HUES6 (cell line): Measurements from ENCODE around the gene SLC16A3.

Experiments used
- H3K27ac ChIP-seq: 2 replicates; pipeline ENCODE4 v1.7.0; 2013; ENCODE audit warnings: low read depth, mild to moderate bottlenecking, low read length, inconsistent platforms
- H3K27me3 ChIP-seq: 2 replicates; pipeline ENCODE4 v1.6.1; 2013; ENCODE audit warnings: low read length; ENCODE audit not compliant: control insufficient read depth, insufficient read depth
- H3K36me3 ChIP-seq: 2 replicates; pipeline ENCODE4 v1.6.1; 2013; ENCODE audit warnings: low read length; ENCODE audit not compliant: control insufficient read depth, insufficient read depth
- H3K4me1 ChIP-seq: 2 replicates; pipeline ENCODE4 v1.6.1; 2013; ENCODE audit warnings: low read length; ENCODE audit not compliant: control insufficient read depth, insufficient read depth
- H3K4me3 ChIP-seq: 2 replicates; pipeline ENCODE4 v1.5.1; 2013; ENCODE audit warnings: low read depth, low read length
- H3K9ac ChIP-seq: one replicate; pipeline ENCODE4 v1.6.1; 2013; ENCODE audit warnings: mild to moderate bottlenecking, low read length
- H3K9me3 ChIP-seq: 2 replicates; pipeline ENCODE4 v1.6.1; 2013; ENCODE audit warnings: low read depth, low read length; ENCODE audit not compliant: control insufficient read depth, insufficient read depth

SLC16A3 gene

GRCh38 chr17:82240506-82241182 lies 11.8 kb downstream of the SLC16A3 start:
- H3K4me1 ChIP-seq = peaks cover 20% of the 10 kb centered on the region
- no peaks in the 10 kb centered on the region for H3K27me3 ChIP-seq
- no peaks in the 10 kb centered on the region for H3K9me3 ChIP-seq
- no peak overlapping the region for H3K9ac ChIP-seq
- no peak overlapping the region for H3K4me3 ChIP-seq
- H3K27ac ChIP-seq = no peak overlapping the region
- peaks cover 75% of the 10 kb centered on the region for H3K36me3 ChIP-seq

GRCh38 chr17:82241183-82241925 lies 12.5 kb downstream of the SLC16A3 start:
- no peak overlapping the region for H3K27ac ChIP-seq
- peaks cover 13% of the 10 kb centered on the region for H3K4me1 ChIP-seq

GRCh38 chr17:82241926-82242697 lies 13.3 kb downstream of the SLC16A3 start:
- H3K27ac ChIP-seq = no peak overlapping the region
- H3K9ac ChIP-seq = no peak overlapping the region
- no peak overlapping the region for H3K4me3 ChIP-seq
- H3K9me3 ChIP-seq = no peaks in the 10 kb centered on the region
- peaks cover 9% of the 10 kb centered on the region; the same call in 1 of the 2 replicates for H3K4me1 ChIP-seq
- no peaks in the 10 kb centered on the region for H3K27me3 ChIP-seq
- peaks cover 90% of the 10 kb centered on the region for H3K36me3 ChIP-seq

More at GRCh38 chr17:82241183-82241925, 12.5 kb downstream of the SLC16A3 start:
- H3K27me3 ChIP-seq = no peaks in the 10 kb centered on the region
- H3K9ac ChIP-seq = no peak overlapping the region
- no peaks in the 10 kb centered on the region for H3K9me3 ChIP-seq
- no peak overlapping the region for H3K4me3 ChIP-seq
- peaks cover 82% of the 10 kb centered on the region for H3K36me3 ChIP-seq

GRCh38 chr17:82242698-82242976 lies 13.8 kb downstream of the SLC16A3 start:
- H3K4me3 ChIP-seq = no peak overlapping the region
- peaks cover 7% of the 10 kb centered on the region; the same call in 1 of the 2 replicates for H3K4me1 ChIP-seq
- no peak overlapping the region for H3K27ac ChIP-seq
- H3K36me3 ChIP-seq = peaks cover 91% of the 10 kb centered on the region
- no peak overlapping the region for H3K9ac ChIP-seq
- no peaks in the 10 kb centered on the region for H3K27me3 ChIP-seq
- H3K9me3 ChIP-seq = no peaks in the 10 kb centered on the region

- peaks cover 93% of the 10 kb centered on the region for H3K36me3 ChIP-seq
- H3K9ac ChIP-seq = no peak overlapping the region
- peaks cover 7% of the 10 kb centered on the region; the same call in 1 of the 2 replicates for H3K4me1 ChIP-seq
- no peaks in the 10 kb centered on the region for H3K27me3 ChIP-seq
- no peak overlapping the region for H3K27ac ChIP-seq
- H3K4me3 ChIP-seq = no peak overlapping the region
- no peaks in the 10 kb centered on the region for H3K9me3 ChIP-seq
Measured at GRCh38 chr17:82242977-82243647, 14.3 kb downstream of the SLC16A3 start.

- Histone ChIP-seq H3K4me1 (peaks cover 1% of the 10 kb centered on the region; the same call in 1 of the 2 replicates), H3K36me3 (peaks cover 94% of the 10 kb centered on the region), H3K4me3 (no peak overlapping the region), H3K9me3 (no peaks in the 10 kb centered on the region), H3K9ac (no peak overlapping the region), H3K27ac (no peak overlapping the region), H3K27me3 (no peaks in the 10 kb centered on the region)
Measured at GRCh38 chr17:82243648-82244412, 15.0 kb downstream of the SLC16A3 start.

GRCh38 chr17:82244413-82245133 lies 15.7 kb downstream of the SLC16A3 start:
- no peaks in the 10 kb centered on the region for H3K27me3 ChIP-seq
- no peak overlapping the region for H3K4me3 ChIP-seq
- H3K9me3 ChIP-seq = no peaks in the 10 kb centered on the region
- no peak overlapping the region for H3K9ac ChIP-seq
- no peaks in the 10 kb centered on the region; the same call in 1 of the 2 replicates for H3K4me1 ChIP-seq
- H3K36me3 ChIP-seq = peaks cover 98% of the 10 kb centered on the region
- no peak overlapping the region for H3K27ac ChIP-seq

GRCh38 chr17:82245134-82246039 lies 16.5 kb downstream of the SLC16A3 start:
- H3K9me3 ChIP-seq = no peaks in the 10 kb centered on the region
- no peak overlapping the region for H3K9ac ChIP-seq
- H3K27me3 ChIP-seq = no peaks in the 10 kb centered on the region
- H3K36me3 ChIP-seq = peaks cover 98% of the 10 kb centered on the region
- no peak overlapping the region for H3K27ac ChIP-seq
- no peaks in the 10 kb centered on the region; the same call in 1 of the 2 replicates for H3K4me1 ChIP-seq
- H3K4me3 ChIP-seq = no peak overlapping the region

- Histone ChIP-seq H3K36me3 (peaks cover 98% of the 10 kb centered on the region), H3K4me3 (no peak overlapping the region), H3K9ac (no peak overlapping the region), H3K4me1 (no peaks in the 10 kb centered on the region; the same call in 1 of the 2 replicates), H3K9me3 (no peaks in the 10 kb centered on the region), H3K27ac (no peak overlapping the region), H3K27me3 (no peaks in the 10 kb centered on the region)
Measured at GRCh38 chr17:82246040-82246364, 17.2 kb downstream of the SLC16A3 start.
